ENCODE data around the gene CX3CL1.
"Not testable (repeated sequence)": the region's sequence is repeated elsewhere in the genome, so short reads cannot be mapped to it uniquely, and the experiment has no call there.

Gene CX3CL1

GRCh38 chr16:57396786-57397185 lies 24.5 kb downstream of the CX3CL1 start:
- H3K4me3 ChIP-seq (ENCODE audit: low read length): no peak overlapping the region
- TF ChIP-seq CTCF (conservative IDR thresholded peaks at IDR 0.05; ENCODE audit: low read depth, low read length): no peak

GRCh38 chr16:57397493-57397892 lies 25.2 kb downstream of the CX3CL1 start:
- DNase-seq (ENCODE audit: low read depth): not testable (repeated sequence)

More at GRCh38 chr16:57396786-57397185, 24.5 kb downstream of the CX3CL1 start:
- DNase-seq (ENCODE audit: low read depth): no peak

GRCh38 chr16:57401943-57402640 lies 29.8 kb downstream of the CX3CL1 start:
- H3K4me3 ChIP-seq (ENCODE audit: low read length): no peak overlapping the region
- DNase-seq (ENCODE audit: low read depth): no peak
- TF ChIP-seq CTCF (conservative IDR thresholded peaks at IDR 0.05; ENCODE audit: low read depth, low read length): no peak

More at GRCh38 chr16:57397493-57397892, 25.2 kb downstream of the CX3CL1 start:
- not testable (repeated sequence) for H3K4me3 ChIP-seq (ENCODE audit: low read length)

GRCh38 chr16:57403965-57404817 lies 31.9 kb downstream of the CX3CL1 start, which contains the start of gene CCL17:
TSS of gene CCL17 (plus strand) at chr16:57404767. CDS start at chr16:57413933, 9,166 bp downstream.
- DNase-seq (ENCODE audit: low read depth): no peak
- TF ChIP-seq CTCF (conservative IDR thresholded peaks at IDR 0.05; ENCODE audit: low read depth, low read length): no peak
- no peak within 1 kb of the TSS for H3K4me3 ChIP-seq (ENCODE audit: low read length)

GRCh38 chr16:57405097-57405496 lies 32.8 kb downstream of the CX3CL1 start:
- no peak for DNase-seq (ENCODE audit: low read depth)
- TF ChIP-seq CTCF (conservative IDR thresholded peaks at IDR 0.05; ENCODE audit: low read depth, low read length): no peak

GRCh38 chr16:57406881-57407280 lies 34.6 kb downstream of the CX3CL1 start:
- no peak for TF ChIP-seq CTCF (conservative IDR thresholded peaks at IDR 0.05; ENCODE audit: low read depth, low read length)
- no peak for DNase-seq (ENCODE audit: low read depth)
- no peak overlapping the region for H3K4me3 ChIP-seq (ENCODE audit: low read length)

More at GRCh38 chr16:57405097-57405496, 32.8 kb downstream of the CX3CL1 start:
- no peak overlapping the region for H3K4me3 ChIP-seq (ENCODE audit: low read length)

GRCh38 chr16:57407521-57408353 lies 35.4 kb downstream of the CX3CL1 start:
- DNase-seq (ENCODE audit: low read depth): no peak
- TF ChIP-seq CTCF (conservative IDR thresholded peaks at IDR 0.05; ENCODE audit: low read depth, low read length): no peak
- H3K4me3 ChIP-seq (ENCODE audit: low read length): no peak overlapping the region
